ENCODE data around the gene PIBF1.
"Not testable (repeated sequence)": the region's sequence is repeated elsewhere in the genome, so short reads cannot be mapped to it uniquely, and the experiment has no call there.

PIBF1 gene

DNA sequence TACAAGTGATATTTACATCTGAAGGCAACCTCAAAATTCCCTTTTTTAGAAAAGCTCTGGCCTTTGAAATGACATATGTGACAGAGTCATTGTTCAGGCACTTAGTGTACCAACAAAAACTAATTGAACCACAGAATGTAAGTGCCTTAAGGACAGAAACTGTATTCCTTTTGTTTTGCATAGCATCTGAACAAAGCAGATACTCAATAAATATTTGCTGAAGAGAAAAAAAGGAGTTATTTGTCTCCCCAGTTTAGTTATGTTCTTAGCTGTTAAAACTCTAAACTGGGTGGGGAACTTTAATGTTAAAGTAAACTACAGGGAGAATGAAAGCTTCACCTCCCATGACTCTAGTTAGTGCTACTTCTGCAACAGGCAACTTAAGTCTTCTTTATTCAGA is 220.0 kb downstream of the PIBF1 start:
- DNase-seq (ENCODE audit: extremely low read depth in 1 of 2, low read depth in 1 of 2): no peak

DNA sequence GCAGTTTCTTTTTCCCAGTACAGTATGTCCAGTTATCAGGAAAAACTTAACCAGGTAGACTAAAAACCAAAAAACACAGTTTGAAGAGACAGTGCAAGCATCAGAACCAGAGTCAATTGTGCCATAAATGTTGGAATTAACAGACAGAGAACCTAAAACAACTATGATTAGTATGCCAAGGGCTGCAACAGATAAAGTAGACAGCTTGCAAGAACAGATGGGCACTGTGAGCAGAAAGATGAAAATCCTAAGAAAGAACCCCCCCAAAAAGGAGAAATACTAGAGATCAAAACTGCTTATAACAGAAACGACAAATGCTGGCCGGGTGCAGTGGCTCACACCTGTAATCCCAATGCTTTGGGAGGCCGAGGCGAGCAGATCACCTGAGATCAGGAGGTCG is 229.8 kb downstream of the PIBF1 start:
- DNase-seq (ENCODE audit: extremely low read depth in 1 of 2, low read depth in 1 of 2): no peak

DNA sequence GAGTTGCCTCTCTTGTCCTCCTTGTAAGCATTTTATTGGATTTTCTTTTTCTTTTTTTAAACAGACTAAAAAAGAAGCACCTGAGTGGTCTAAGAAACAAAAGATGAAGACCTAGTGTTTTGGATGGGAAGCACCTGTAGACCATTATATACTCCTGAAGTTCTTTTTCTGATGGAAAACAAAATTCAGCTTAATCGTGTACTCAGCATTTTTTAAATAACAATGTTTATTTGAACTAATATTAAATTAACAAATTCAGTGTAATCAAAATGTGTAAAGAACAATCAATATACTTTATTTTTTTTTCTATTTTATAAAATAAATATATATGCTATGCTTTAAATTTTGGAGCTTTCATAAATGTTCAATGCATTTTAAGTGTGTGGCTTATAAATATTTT is 233.9 kb downstream of the PIBF1 start:
- no peak for DNase-seq (ENCODE audit: extremely low read depth in 1 of 2, low read depth in 1 of 2)

DNA sequence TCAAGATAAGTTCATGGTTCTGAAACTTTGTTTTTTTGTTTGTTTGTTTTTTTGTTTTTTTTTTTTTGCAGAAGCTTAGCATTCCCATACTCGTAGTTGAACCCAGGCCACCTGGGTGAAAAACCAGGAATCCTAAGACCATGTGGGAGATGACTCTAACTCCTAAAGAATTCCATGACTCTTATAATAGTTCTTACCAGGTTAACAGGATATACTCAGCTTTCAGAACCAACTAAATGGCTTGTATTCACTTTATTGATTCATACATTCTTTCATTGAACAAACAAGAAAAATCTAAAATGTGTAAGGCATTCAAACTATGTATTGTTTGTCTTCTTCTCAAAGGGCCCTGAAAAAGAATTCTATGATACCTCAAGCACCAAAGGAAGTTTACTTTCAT is 236.4 kb downstream of the PIBF1 start:
- no peak for DNase-seq (ENCODE audit: extremely low read depth in 1 of 2, low read depth in 1 of 2)

DNA sequence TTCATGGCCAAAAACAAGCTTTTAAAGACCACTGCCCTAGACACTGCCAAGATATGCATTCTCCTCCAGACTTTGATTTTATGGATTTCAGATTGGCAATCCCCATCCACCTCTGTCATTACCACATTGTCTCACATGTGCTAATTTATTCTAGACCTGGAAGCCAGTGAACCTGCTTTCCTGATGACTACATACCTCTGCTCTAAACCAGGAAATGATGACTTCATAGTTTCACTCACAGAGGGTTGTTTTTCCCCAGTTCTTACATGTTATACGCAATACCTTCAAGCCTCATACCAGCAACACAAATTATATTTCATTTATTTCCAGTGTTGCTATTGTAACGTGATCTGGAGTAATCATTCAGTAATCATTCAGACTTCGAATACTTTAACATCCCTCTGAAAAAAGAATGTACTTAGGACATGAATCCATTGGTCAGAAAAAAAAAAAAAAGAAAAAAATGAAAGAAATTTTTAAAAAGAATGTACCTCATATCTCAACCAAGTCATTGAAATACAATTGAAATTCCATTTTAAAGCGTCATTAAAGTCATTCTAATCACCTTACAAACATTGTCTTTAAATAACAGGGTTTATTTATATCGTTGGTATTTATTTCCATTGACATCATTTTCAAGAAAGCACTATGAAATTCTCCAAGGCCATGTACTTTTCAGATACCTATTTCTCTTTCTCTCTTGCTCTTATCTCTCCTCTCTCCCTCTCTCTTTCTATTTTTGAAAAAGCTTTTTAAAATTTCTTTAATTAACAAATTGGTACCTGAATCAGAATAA is 243.5 kb downstream of the PIBF1 start:
- DNase-seq (ENCODE audit: extremely low read depth in 1 of 2, low read depth in 1 of 2): no peak

DNA sequence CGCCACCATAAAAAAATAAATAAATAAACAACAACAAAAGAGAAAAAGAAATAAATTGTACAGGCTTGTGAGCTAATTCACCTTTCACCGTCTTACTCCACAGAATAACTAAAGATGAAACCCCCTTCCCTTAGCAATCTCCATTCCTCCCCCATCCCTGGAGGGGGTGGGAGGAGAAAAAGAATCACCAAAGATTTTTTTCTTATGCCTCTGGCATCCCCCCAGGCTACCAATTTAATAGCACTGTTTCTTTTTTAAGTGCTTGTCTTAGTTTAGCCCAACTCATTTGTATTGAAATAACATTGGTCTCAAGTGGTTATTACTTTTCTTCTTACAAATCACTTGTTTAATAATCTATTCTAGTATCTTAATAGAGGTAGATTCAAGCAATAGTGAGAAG is 253.0 kb downstream of the PIBF1 start:
- no peak for DNase-seq (ENCODE audit: extremely low read depth in 1 of 2, low read depth in 1 of 2)

DNA sequence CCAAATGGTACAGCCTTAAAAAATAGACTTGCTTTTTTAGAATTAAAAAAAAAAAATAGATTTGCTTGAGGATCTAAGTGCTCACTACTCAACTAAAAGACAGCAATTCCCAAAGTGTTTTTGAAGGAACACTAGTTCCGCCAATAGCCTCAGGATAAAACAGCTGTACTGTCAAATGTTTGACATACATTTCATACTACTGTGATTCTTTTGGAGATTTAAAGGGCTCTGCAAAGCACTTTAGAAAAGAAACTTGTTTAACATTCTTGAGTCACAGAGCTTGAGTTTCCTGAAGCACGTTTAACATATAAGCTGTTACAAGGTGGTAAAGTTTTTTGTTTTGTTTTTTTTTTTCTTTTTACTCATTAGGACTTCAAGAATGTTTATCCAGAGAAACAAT is 253.7 kb downstream of the PIBF1 start:
- DNase-seq (ENCODE audit: extremely low read depth in 1 of 2, low read depth in 1 of 2): no peak

DNA sequence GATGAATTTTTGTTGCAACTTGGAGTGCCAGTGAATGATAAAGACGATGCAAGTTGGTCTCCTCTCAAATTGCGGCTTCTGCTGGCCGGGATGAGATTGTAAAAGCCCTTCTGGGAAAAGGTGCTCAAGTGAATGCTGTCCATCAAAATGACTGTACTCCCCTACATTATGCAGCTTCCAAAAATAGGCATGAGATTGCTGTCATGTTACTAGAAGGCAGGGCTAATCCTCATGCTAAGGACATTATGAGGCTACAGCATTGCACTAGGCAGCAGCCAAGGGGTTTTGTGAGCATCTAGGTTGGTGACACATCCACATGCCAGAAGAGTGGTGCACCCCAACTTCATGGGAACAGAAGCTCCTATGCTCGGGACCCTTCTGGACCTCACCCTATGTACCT is 254.6 kb downstream of the PIBF1 start:
- DNase-seq (ENCODE audit: extremely low read depth in 1 of 2, low read depth in 1 of 2): no peak

DNA sequence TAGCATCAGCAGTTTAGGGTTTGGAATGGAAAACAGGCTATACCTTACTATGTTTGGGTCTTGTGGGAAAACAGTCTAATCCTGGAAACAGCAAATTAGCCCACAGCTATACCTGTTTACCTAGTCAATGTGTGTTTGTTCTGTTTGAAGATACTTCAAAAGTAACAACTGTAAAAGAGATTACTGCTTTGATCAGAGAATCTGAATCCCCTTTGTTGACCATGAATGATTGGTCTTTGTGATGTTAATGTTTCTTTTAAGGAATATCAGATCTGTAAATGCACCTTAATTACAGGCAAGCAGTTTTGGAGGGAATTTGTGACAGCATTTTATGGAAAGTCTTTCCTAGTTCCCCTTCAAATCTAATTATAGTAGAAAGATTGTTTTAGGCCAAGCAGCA is 256.1 kb downstream of the PIBF1 start:
- DNase-seq (ENCODE audit: extremely low read depth in 1 of 2, low read depth in 1 of 2): no peak

DNA sequence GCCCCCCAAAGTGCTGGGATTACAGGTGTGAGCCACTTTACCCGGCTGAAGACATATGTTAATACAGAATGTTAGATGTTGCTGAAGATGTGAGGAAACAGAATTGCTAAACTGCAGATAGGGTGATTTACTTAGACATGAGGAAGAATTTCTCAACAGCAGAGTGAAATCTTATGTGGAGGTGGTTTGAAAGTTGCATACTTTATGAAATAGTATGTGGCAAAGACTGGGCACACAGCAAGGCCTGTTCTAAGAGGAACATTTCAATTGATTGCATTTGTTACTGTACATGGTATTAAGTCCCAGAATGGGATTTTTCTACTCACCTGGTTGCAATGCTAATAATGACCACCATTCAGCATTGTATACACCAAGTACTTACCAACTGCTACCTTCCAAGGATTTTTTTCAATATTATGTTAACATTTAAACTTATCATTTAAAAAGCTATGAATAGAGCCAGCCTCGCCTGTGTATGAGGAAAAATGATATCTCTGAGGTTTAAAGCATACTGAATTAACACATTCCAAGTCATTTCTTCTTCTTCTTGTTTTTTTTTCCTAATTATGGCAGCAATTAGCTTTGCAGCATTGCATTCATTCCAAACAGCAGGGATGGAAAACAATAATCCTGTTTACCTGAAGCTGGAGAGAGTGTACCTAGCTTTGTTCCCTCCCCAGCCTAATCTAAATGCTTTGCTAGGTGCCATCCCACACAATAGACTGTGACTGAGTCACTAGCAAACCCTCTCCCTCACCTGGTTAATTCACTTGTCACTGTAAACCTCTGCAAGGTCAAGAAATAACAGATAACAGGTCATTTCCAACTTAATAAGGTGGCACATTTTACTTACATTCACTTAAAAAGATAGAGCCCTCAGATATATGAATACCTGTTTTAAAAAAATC is 257.5 kb downstream of the PIBF1 start:
- DNase-seq (ENCODE audit: extremely low read depth in 1 of 2, low read depth in 1 of 2): no peak

DNA sequence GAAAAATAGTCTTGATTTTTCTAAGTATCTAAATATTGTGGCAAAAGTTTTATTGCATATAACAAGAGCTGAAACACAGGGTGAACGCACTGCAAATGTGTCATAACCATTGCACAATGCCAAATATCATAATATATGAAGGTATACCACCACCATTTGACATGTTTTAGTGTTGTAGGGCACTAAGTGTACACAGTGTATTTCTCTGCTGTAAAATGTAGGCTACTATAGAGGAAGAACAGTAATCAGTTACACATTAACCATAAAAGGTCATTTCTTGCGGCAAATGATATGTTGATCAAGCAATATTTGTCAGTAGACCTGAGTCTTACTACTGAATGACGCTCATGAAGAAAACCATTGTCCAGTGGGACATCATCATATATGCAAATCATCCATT is 258.6 kb downstream of the PIBF1 start:
- DNase-seq (ENCODE audit: extremely low read depth in 1 of 2, low read depth in 1 of 2): no peak

DNA sequence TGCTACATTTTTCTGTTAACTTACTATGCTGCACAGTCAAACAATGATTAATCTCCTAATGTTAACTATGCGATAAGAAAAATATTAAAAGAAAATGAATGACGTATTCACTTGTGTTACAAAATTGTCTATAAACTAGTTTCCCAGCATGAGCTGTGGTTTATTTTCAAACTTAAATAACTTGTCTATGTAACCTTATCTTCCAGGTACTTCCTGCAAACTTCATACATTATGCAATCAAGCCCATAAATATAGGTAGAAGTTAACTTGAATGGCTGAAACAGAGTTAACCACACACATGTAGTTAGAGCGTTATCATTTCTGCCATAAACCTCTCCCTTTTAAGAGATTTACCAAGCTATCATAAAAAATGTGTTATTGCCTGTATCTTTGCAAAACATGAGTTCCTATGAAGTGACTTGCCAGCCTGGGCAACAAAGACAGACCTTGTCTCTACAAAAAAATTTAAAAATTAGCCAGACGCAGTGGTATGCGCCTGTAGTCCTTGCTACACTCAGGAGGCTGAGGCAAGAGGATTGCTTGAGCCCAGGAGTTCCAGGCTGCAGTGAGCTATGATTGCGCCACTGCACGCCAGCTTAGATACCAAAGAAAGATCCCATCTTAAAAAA is 259.1 kb downstream of the PIBF1 start:
- DNase-seq (ENCODE audit: extremely low read depth in 1 of 2, low read depth in 1 of 2): no peak

DNA sequence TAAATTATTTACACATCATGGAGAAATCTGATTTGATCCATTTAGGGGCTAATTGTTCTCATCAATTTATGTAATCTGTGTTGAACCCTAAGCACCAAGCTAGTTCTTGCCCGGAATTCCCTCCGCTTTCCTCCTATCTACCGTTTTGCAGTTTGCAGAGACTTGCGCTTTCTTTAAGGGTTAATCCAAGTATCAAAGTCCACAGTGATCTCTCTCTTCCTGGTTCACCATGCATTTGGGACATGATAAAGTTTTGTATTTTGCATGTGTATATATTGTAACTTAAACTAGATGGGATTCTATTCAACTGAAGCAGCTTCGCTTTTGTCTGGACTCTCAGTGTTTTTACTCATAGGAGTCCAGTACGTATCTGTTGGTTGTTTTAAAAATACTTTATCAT is 263.1 kb downstream of the PIBF1 start:
- DNase-seq (ENCODE audit: extremely low read depth in 1 of 2, low read depth in 1 of 2): no peak

DNA sequence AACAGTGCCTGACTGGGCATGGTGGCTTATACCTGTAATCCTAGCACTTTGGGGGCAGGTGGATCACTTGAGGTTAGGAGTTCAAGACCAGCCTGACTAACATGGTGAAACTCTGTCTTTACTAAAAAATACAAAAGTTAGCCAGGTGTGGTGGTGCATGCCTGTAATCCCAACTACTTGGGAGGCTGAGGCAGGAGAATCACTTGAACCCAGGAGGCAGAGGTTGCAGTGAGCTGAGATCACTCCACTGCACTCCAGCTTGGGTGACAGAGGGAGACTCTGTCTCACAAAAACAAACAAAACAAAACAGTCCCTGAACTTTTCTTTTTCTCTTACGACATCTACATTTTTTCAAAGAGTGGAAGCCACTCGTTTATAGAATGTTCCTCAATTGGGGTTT is 266.7 kb downstream of the PIBF1 start:
- DNase-seq (ENCODE audit: extremely low read depth in 1 of 2, low read depth in 1 of 2): not testable (repeated sequence)

DNA sequence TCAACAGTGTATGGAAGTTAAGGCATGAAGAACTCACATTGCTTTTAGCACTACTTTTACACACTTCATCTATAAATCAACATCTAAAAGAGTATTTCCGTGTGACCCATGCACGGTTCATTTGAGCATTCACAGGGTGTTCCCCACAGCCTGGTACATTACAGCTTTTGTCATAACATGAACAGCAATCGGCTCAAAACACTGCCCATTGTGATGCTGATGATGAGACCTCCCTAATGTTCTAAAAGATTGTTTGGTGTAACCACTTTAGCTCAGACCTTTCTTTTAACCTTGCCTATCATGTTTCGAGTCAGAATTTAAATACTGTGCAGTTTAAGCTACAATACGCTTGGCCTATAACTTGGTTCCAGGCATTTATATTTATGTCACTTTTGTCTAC is 272.8 kb downstream of the PIBF1 start:
- DNase-seq (ENCODE audit: extremely low read depth in 1 of 2, low read depth in 1 of 2): no peak

DNA sequence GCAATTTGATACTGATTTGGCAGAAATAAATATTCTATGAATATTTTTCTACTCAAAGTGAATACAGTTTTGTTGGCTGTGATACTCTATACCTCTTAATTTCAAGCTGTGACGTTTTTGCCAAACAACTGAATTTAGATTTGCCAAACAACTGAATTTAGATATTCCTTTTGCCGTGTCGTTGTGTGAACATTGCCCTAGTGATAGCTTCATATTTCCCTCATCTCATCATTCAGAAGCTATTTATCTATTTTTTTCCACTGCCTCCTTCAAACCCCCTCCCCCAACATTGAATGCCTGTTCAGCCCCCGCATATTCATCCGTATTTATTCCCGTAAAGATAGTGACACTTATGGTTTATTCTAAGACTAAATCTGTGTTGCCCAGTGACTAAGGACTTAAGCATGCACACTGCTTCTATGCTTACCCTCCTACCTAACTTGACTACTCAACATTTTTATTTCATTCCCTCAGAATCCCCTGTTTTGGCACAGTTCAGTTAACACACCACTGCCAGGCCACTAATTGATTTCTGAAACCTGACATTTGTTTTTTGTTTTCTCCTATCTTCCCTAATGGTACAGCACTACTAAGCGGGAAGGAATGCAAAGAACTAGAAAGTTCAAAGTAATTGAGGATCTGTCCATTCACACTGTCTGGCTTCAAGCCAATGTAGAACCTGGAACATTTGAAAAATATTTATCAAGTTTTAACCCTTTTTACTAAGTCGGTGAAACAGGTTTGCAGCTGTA is 274.1 kb downstream of the PIBF1 start:
- DNase-seq (ENCODE audit: extremely low read depth in 1 of 2, low read depth in 1 of 2): no peak

DNA sequence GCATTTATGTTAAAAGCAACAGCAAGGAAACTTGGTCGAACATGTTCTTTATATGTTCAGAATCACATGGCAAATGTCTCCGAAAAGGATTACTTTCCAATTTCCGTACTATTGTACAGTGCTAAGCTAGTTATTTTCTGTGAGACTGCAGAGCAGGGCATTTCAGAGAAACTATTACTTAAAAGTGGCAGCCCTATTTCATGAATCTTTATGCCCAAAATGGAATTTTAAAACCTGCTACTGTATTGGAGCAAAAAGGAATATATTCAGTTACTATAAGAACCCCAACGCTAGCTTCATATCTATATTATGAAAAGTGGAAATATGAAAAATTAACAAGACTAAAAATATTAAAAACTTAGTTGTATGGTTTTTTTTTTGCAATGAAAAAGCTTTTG is 274.6 kb downstream of the PIBF1 start:
- DNase-seq (ENCODE audit: extremely low read depth in 1 of 2, low read depth in 1 of 2): no peak

DNA sequence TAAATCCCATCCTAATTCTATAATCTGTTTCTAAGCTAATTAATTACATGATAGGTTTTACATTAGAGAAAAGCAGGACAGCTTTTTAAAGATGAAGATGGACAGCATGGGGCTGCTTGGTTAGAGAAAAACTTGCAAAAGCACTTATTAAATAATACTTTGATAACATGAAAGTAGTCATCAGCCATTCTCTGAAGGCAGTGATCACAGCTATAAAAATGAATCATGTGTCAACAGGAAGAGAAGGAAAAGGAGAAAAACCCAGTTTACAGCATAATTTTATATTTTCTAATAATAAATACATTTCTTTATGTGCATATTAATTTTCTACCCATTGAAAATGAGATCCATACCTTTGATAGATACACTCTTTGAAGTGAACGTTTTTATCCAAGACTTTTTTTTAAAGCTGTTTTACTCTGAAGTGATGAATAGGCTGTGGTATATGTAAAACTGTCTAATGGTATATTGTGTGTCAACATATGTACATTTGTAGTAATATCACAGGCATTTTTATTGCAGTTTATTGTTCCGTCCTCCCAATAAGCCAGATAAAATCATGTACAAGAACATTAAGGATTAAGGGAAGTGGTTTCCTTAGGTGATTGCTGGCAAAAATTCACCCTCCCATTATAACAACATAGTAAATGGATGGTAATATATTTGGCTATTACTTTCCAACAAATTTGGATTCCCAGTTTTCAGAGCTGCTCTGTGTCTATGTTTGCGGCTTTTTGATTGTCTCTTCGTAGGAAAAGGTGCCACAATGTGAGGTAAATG is 275.5 kb downstream of the PIBF1 start:
- DNase-seq (ENCODE audit: extremely low read depth in 1 of 2, low read depth in 1 of 2): no peak

DNA sequence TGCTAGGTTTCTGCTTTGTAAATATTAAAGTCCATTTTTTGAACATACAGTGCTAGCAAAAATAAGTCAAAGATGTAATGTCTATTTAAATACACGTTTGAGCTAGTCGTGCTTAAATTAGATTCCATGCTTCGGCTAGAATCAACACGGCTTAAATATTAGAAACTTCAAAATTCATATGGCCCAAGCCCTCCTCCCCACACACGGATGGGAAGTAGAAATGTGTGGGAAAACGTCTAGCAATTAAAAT is 276.1 kb downstream of the PIBF1 start:
- DNase-seq (ENCODE audit: extremely low read depth in 1 of 2, low read depth in 1 of 2): no peak

DNA sequence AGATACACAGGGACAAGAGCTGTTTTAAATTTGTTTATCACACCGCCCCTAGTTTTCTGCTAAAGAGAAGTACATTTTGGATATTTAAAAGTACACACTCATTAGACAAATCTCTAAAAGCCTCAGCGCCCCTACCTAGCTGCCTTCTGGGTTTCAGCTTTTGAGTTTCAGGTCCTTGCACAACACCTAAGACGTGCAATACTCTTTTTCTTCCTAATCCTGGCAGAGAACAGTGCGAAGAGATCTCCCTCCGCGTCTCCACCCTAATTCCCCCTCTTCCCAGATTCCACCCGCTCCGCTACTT is 276.5 kb downstream of the PIBF1 start:
- no peak for DNase-seq (ENCODE audit: extremely low read depth in 1 of 2, low read depth in 1 of 2)
